Stimulated activated CD8-positive, alpha-beta memory T cell treated with anti-CD3 and anti-CD28 coated beads, Interleukin-7, amount 100 ng/mL, for 1 hour (primary cell): Measurements from ENCODE around the gene CTSZ.
"Not testable (repeated sequence)": the region's sequence is repeated elsewhere in the genome, so short reads cannot be mapped to it uniquely, and the experiment has no call there.

Experiments used
- DNase-seq, 2 donors: peaks; one replicate each; pipeline ENCODE4 v3.0.0-alpha.2; 2020; ENCODE audit warnings: low read depth in 2 of 2

The CTSZ gene

GRCh38 chr20:58978351-58979190 is 28.5 kb downstream of the CTSZ start:
- no peak for DNase-seq

GRCh38 chr20:58976061-58976730 is 30.9 kb downstream of the CTSZ start:
- DNase-seq = no peak

- no peak for DNase-seq
Measured at GRCh38 chr20:58975353-58975752, 31.7 kb downstream of the CTSZ start.

- DNase-seq = no peak
Measured at GRCh38 chr20:58973866-58974265, 33.2 kb downstream of the CTSZ start.

GRCh38 chr20:58973179-58973578 is 33.9 kb downstream of the CTSZ start:
- DNase-seq = no peak

GRCh38 chr20:58971429-58971828 is 35.6 kb downstream of the CTSZ start:
- DNase-seq = no peak

GRCh38 chr20:58970146-58970545 is 36.9 kb downstream of the CTSZ start:
- no peak for DNase-seq

GRCh38 chr20:58969439-58969838 is 37.6 kb downstream of the CTSZ start:
- DNase-seq = no peak

- no peak for DNase-seq
Measured at GRCh38 chr20:58967652-58968429, 39.2 kb downstream of the CTSZ start.

GRCh38 chr20:58965270-58966064 is 41.6 kb downstream of the CTSZ start:
- no peak for DNase-seq

- DNase-seq = not testable (repeated sequence)
Measured at GRCh38 chr20:58963922-58964321, 43.1 kb downstream of the CTSZ start.

- no peak for DNase-seq
Measured at GRCh38 chr20:58963060-58963584, 43.9 kb downstream of the CTSZ start.

GRCh38 chr20:58959652-58960051 is 47.4 kb downstream of the CTSZ start:
- no peak for DNase-seq

GRCh38 chr20:58956078-58956477 is 51.0 kb downstream of the CTSZ start:
- DNase-seq = no peak

- no peak for DNase-seq
Measured at GRCh38 chr20:58953050-58953449, 54.0 kb downstream of the CTSZ start.

- no peak for DNase-seq
Measured at GRCh38 chr20:58950603-58951002, 56.5 kb downstream of the CTSZ start.

- DNase-seq = not testable (repeated sequence)
Measured at GRCh38 chr20:58947797-58948388, 59.2 kb downstream of the CTSZ start.

- DNase-seq = no peak
Measured at GRCh38 chr20:58945965-58946631, 61.0 kb downstream of the CTSZ start.
